IMR-90 (cell line): ENCODE measurements around the gene ALDH1A1. TPM values are rescaled to one million over a fixed set of nuclear protein-coding genes. Genes with fewer than 3 reads are reported as not detected.

ENCODE experiments used
- ATAC-seq: fragments of 200-7000 bp; cut with Tn5 transposase; 2 replicates; pipeline ENCODE4 v1.9.1; 2020; ENCODE audit warnings: low read depth, mild to moderate bottlenecking, moderate library complexity
- BruUV-seq: library from RNA; stranded (reverse); fragments of 400-500 nt; replicated peaks from 2 replicates; lab custom pipeline; 2021; lab: Mats Ljungman, UMichigan
- CTCF ChIA-PET: fragments of 300-600 bp; formaldehyde crosslinking; extraction: SDS; loops from one replicate; lab custom pipeline; 2021; ENCODE audit warnings: antibody characterized with exemption; lab: Yijun Ruan, JAX
- POLR2A ChIA-PET: fragments of 300-600 bp; sonication (Branson Sonifier 250); formaldehyde crosslinking; loops from one replicate; lab custom pipeline; 2022; ENCODE audit warnings: antibody characterized with exemption; ENCODE audit not compliant: unreplicated experiment; lab: Charles Lee
- DNase-seq: peaks from one replicate; pipeline ENCODE4 v3.0.0; 2013
- H2AFZ ChIP-seq: replicated peaks from 2 replicates; pipeline ENCODE3; 2013; ENCODE audit warnings: low read length, mild to moderate bottlenecking; ENCODE audit not compliant: poor library complexity
- H2AK5ac ChIP-seq: 2 replicates; pipeline ENCODE4 v1.6.1; 2013; ENCODE audit warnings: low read depth, low read length, inconsistent platforms
- H2AK9ac ChIP-seq: replicated peaks from 2 replicates; pipeline ENCODE3; 2013; ENCODE audit warnings: mild to moderate bottlenecking, low read depth, low read length, moderate library complexity; ENCODE audit not compliant: poor library complexity
- H2BK120ac ChIP-seq: 2 replicates; pipeline ENCODE4 v1.6.1; 2013; ENCODE audit warnings: low read depth, low read length, inconsistent platforms
- H2BK15ac ChIP-seq: 3 replicates; pipeline ENCODE4 v1.6.1; 2013; ENCODE audit warnings: low read depth, low read length, inconsistent platforms
- H2BK20ac ChIP-seq: 2 replicates; pipeline ENCODE4 v1.6.1; 2013; ENCODE audit warnings: low read depth, mild to moderate bottlenecking, inconsistent platforms, low read length, moderate library complexity
- H2BK5ac ChIP-seq: 2 replicates; pipeline ENCODE4 v1.6.1; 2013; ENCODE audit warnings: mild to moderate bottlenecking, low read depth, low read length, inconsistent platforms; ENCODE audit not compliant: poor library complexity, severe bottlenecking
- H3K14ac ChIP-seq: replicated peaks from 2 replicates; pipeline ENCODE4 v1.6.1; 2013; ENCODE audit warnings: low read depth, low read length, inconsistent platforms
- H3K18ac ChIP-seq: 2 replicates; pipeline ENCODE4 v1.6.1; 2013; ENCODE audit warnings: low read depth, low read length, control low read depth
- H3K23ac ChIP-seq: 2 replicates; pipeline ENCODE4 v1.6.1; 2013; ENCODE audit warnings: low read depth, low read length, inconsistent platforms
- H3K27ac ChIP-seq: 2 replicates; pipeline ENCODE4 v1.5.1; 2013; ENCODE audit warnings: mild to moderate bottlenecking, control low read depth, low read length; ENCODE audit not compliant: insufficient read depth
- H3K27me3 ChIP-seq: 2 replicates; pipeline ENCODE4 v1.6.1; 2013; ENCODE audit warnings: low read length; ENCODE audit not compliant: control insufficient read depth, insufficient read depth
- H3K36me3 ChIP-seq: 2 replicates; pipeline ENCODE4 v1.6.1; 2013; ENCODE audit warnings: low read length, mixed read lengths; ENCODE audit not compliant: control insufficient read depth, insufficient read depth
- H3K4ac ChIP-seq: 2 replicates; pipeline ENCODE4 v1.6.1; 2013; ENCODE audit warnings: low read depth, low read length, inconsistent platforms
- H3K4me1 ChIP-seq: 2 replicates; pipeline ENCODE4 v1.6.1; 2013; ENCODE audit warnings: low read length, mixed read lengths; ENCODE audit not compliant: control insufficient read depth, insufficient read depth
- H3K4me2 ChIP-seq: 2 replicates; pipeline ENCODE4 v1.6.1; 2013; ENCODE audit warnings: low read depth, mild to moderate bottlenecking, control low read depth, low read length, moderate library complexity
- H3K4me3 ChIP-seq: 2 replicates; pipeline ENCODE4 v1.5.1; 2013; ENCODE audit warnings: low read depth, mild to moderate bottlenecking, control low read depth, low read length, moderate library complexity; ENCODE audit not compliant: insufficient read depth
- H3K56ac ChIP-seq: 2 replicates; pipeline ENCODE4 v1.6.1; 2013; ENCODE audit warnings: low read length, inconsistent platforms; ENCODE audit not compliant: insufficient read depth; ENCODE audit errors: extremely low read depth
- H3K79me1 ChIP-seq, 2 experiments: 2 replicates each; pipeline ENCODE4 v1.6.1; 2013; ENCODE audit warnings: low read length in 2 of 2, inconsistent platforms in 1 of 2, low read depth in 1 of 2
- H3K9ac ChIP-seq: 2 replicates; pipeline ENCODE4 v1.6.1; 2013; ENCODE audit warnings: low read depth, low read length, control low read depth
- H3K9me1 ChIP-seq: 2 replicates; pipeline ENCODE4 v1.6.1; 2013; ENCODE audit warnings: low read length, inconsistent platforms; ENCODE audit not compliant: insufficient read depth
- H3K9me3 ChIP-seq: 2 replicates; pipeline ENCODE4 v1.6.1; 2013; ENCODE audit warnings: low read length; ENCODE audit not compliant: control insufficient read depth, insufficient read depth
- H4K20me1 ChIP-seq: 2 replicates; pipeline ENCODE4 v1.6.1; 2013; ENCODE audit warnings: low read length, inconsistent platforms; ENCODE audit not compliant: insufficient read depth
- H4K5ac ChIP-seq: 2 replicates; pipeline ENCODE4 v1.6.1; 2013; ENCODE audit warnings: mild to moderate bottlenecking, low read depth, low read length, control low read depth
- H4K8ac ChIP-seq, 2 experiments: 2 replicates each; pipeline ENCODE4 v1.6.1; 2013; ENCODE audit warnings: low read depth in 2 of 2, low read length in 2 of 2, control low read depth in 1 of 2, inconsistent platforms in 1 of 2
- H4K91ac ChIP-seq: 2 replicates; pipeline ENCODE4 v1.6.1; 2013; ENCODE audit warnings: low read depth, low read length, inconsistent platforms; ENCODE audit not compliant: insufficient read depth
- BHLHE40 ChIP-seq: fragments of 150-350 bp; IDR thresholded peaks from 2 replicates; pipeline ENCODE4 v1.6.1; 2016; ENCODE audit warnings: mild to moderate bottlenecking, low read depth, low read length
- CEBPB ChIP-seq: IDR thresholded peaks from 2 replicates; pipeline ENCODE4 v1.6.1; 2012; ENCODE audit warnings: low read depth, low read length, improper control_type of control experiment
- CHD1 ChIP-seq: IDR thresholded peaks from 2 replicates; pipeline ENCODE4 v1.6.1; 2012; ENCODE audit warnings: low read depth, low read length, improper control_type of control experiment
- ELK1 ChIP-seq: fragments of 150-350 bp; IDR thresholded peaks from 2 replicates; pipeline ENCODE4 v1.6.1; 2016; ENCODE audit warnings: low read depth, mild to moderate bottlenecking, low read length, moderate library complexity, borderline replicate concordance
- FOS ChIP-seq: fragments of 150-350 bp; IDR thresholded peaks from 2 replicates; pipeline ENCODE4 v1.6.1; 2016; ENCODE audit warnings: low read depth, low read length
- MAFK ChIP-seq: IDR thresholded peaks from 2 replicates; pipeline ENCODE4 v1.6.1; 2012; ENCODE audit warnings: low read depth, low read length, improper control_type of control experiment
- MAZ ChIP-seq: IDR thresholded peaks from 2 replicates; pipeline ENCODE4 v1.6.1; 2012; ENCODE audit warnings: low read depth, mild to moderate bottlenecking, low read length, improper control_type of control experiment, moderate library complexity, borderline replicate concordance
- MXI1 ChIP-seq: IDR thresholded peaks from 2 replicates; pipeline ENCODE4 v1.6.1; 2012; ENCODE audit warnings: low read depth, mild to moderate bottlenecking, low read length, moderate library complexity, borderline replicate concordance
- NFE2L2 ChIP-seq: fragments of 150-350 bp; IDR thresholded peaks from 2 replicates; pipeline ENCODE4 v1.6.1; 2016; ENCODE audit warnings: low read depth, mild to moderate bottlenecking, low read length
- POLR2A ChIP-seq: IDR thresholded peaks from 2 replicates; pipeline ENCODE4 v1.6.1; 2012; ENCODE audit warnings: mild to moderate bottlenecking, low read depth, low read length
- RAD21 ChIP-seq: IDR thresholded peaks from 2 replicates; pipeline ENCODE4 v1.6.1; 2012; ENCODE audit warnings: low read length, improper control_type of control experiment
- RCOR1 ChIP-seq: IDR thresholded peaks from 2 replicates; pipeline ENCODE4 v1.6.1; 2012; ENCODE audit warnings: mild to moderate bottlenecking, low read length, improper control_type of control experiment; ENCODE audit not compliant: insufficient replicate concordance
- RFX5 ChIP-seq: IDR thresholded peaks from 2 replicates; pipeline ENCODE4 v1.8.0; 2012; ENCODE audit warnings: low read depth, mild to moderate bottlenecking, low read length, moderate library complexity
- SMC3 ChIP-seq: fragments of 150-350 bp; IDR thresholded peaks from 2 replicates; pipeline ENCODE4 v1.6.1; 2016; ENCODE audit warnings: low read depth, mild to moderate bottlenecking, antibody characterized with exemption, low read length, moderate library complexity
- WGBS, 2 experiments: methylation state at CpG; one replicate each; pipeline versions ENCODE4 v1.1.5 to v1.1.7; 2013; ENCODE audit warnings: missing lambda C conversion rate in 2 of 2; ENCODE audit not compliant: insufficient read length in 1 of 2; ENCODE audit errors: extremely low coverage in 2 of 2; 5-methylcytosine and 5-hydroxymethylcytosine counted together
- dilution Hi-C: fragments of 300-500 bp; cut with HindIII; formaldehyde crosslinking; loops from one replicate; pipeline ENCODE4 v1.14.3; 2018; ENCODE audit warnings: low sequenced_read_pairs; ENCODE audit not compliant: unreplicated experiment
- in situ Hi-C: fragments of 300-500 bp; cut with MboI; formaldehyde crosslinking; loops from 3 replicates; pipeline ENCODE4 v1.14.3; 2019; ENCODE audit warnings: low sequenced_read_pairs, inconsistent platforms, mixed read lengths
- intact Hi-C: fragments of 100-400 bp; cut with micrococcal nuclease; formaldehyde crosslinking; loops from 2 replicates; pipeline ENCODE4 v1.10.0; 2022
- polyA plus RNA-seq, 3 experiments: library from polyadenylated mRNA; depleted of rRNA; stranded (reverse); fragments of >200 nt; gene quantifications; 2 replicates each; pipeline ENCODE4 v1.2.3, GENCODE V29; 2012; ENCODE audit warnings: low replicate concordance in 1 of 3
- total RNA-seq: library from RNA; depleted of rRNA; stranded (reverse); fragments of >200 nt; gene quantifications from 2 replicates; pipeline ENCODE4 v1.2.3, GENCODE V29; 2012
- TF ChIP-seq, protein P1 (sequence below): conservative IDR thresholded peaks from 2 replicates; pipeline ENCODE4 v1.5.1; 2012; ENCODE audit warnings: mild to moderate bottlenecking, low read depth, low read length, improper control_type of control experiment
- TF ChIP-seq, protein P2 (sequence below): fragments of 150-350 bp; IDR thresholded peaks from 2 replicates; pipeline ENCODE4 v1.6.1; 2017; ENCODE audit warnings: mild to moderate bottlenecking, antibody characterized with exemption, low read length, low read depth

ALDH1A1 gene
- total and polyA plus RNA-seq, 2 of the 4 experiments (the other 2 are of a cell fraction): not detected

- Histone ChIP-seq H3K56ac (no peak overlapping the region), H2AK5ac (no peak overlapping the region), H3K9me1 (no peaks in the 10 kb centered on the region), H4K91ac (no peak overlapping the region), H2BK120ac (no peak overlapping the region), H2BK20ac (no peak overlapping the region), H3K23ac (no peak overlapping the region), H3K4me2 (no peak overlapping the region), H3K4me3 (no peak overlapping the region), H3K14ac (no peak overlapping the region), H4K5ac (no peak overlapping the region), H2AFZ (no peak overlapping the region), H3K27me3 (no peaks in the 10 kb centered on the region; the same call in 1 of the 2 replicates), H2AK9ac (no peak overlapping the region), H3K79me1 (no peaks in the 10 kb centered on the region), H3K27ac (no peak overlapping the region), H2BK5ac (no peak overlapping the region), H4K8ac (no peak overlapping the region), H3K18ac (no peak overlapping the region), H3K9me3 (no peaks in the 10 kb centered on the region), H3K4me1 (no peaks in the 10 kb centered on the region), H3K9ac (no peak overlapping the region), H4K20me1 (no peaks in the 10 kb centered on the region), H2BK15ac (no peak overlapping the region), H3K4ac (no peak overlapping the region), H3K36me3 (no peaks in the 10 kb centered on the region)
- no peak for ATAC-seq
- TF ChIP-seq NFE2L2 (no peak), RAD21 (no peak), FOS (no peak), MAZ (no peak), SMC3 (no peak), RCOR1 (no peak), ELK1 (no peak), MXI1 (no peak), BHLHE40 (no peak), POLR2A (no peak), RFX5 (no peak), CEBPB (no peak), CHD1 (no peak), MAFK (no peak)
- TF ChIP-seq, protein P1, sequence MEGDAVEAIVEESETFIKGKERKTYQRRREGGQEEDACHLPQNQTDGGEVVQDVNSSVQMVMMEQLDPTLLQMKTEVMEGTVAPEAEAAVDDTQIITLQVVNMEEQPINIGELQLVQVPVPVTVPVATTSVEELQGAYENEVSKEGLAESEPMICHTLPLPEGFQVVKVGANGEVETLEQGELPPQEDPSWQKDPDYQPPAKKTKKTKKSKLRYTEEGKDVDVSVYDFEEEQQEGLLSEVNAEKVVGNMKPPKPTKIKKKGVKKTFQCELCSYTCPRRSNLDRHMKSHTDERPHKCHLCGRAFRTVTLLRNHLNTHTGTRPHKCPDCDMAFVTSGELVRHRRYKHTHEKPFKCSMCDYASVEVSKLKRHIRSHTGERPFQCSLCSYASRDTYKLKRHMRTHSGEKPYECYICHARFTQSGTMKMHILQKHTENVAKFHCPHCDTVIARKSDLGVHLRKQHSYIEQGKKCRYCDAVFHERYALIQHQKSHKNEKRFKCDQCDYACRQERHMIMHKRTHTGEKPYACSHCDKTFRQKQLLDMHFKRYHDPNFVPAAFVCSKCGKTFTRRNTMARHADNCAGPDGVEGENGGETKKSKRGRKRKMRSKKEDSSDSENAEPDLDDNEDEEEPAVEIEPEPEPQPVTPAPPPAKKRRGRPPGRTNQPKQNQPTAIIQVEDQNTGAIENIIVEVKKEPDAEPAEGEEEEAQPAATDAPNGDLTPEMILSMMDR: no peak
- TF ChIP-seq, protein P2, sequence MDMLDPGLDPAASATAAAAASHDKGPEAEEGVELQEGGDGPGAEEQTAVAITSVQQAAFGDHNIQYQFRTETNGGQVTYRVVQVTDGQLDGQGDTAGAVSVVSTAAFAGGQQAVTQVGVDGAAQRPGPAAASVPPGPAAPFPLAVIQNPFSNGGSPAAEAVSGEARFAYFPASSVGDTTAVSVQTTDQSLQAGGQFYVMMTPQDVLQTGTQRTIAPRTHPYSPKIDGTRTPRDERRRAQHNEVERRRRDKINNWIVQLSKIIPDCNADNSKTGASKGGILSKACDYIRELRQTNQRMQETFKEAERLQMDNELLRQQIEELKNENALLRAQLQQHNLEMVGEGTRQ: no peak
- dilution Hi-C loops: no loop called here
- ChIA-PET POLR2A (no interaction called here), CTCF (interaction anchor here (0.7 kb wide), 1 partner anchor 42 kb away, joined by 3 read pairs; no protein-coding TSS in a partner anchor)
- intact Hi-C loops: loop anchor here (2.0 kb wide), 1 partner anchor 19 kb away; no protein-coding TSS in a partner anchor
- 80% methylated on average over 1 of the region's 4 CpGs; no CpG with 5 or more reads in 1 of the 2 experiments for WGBS, 2 experiments
- in situ Hi-C loops: no loop called here
- no peak for DNase-seq
- no TSS peak for BruUV-seq
These were observed 39.4 kb downstream of the ALDH1A1 start for GRCh38 chr9:72913382-72914009.
